IMR-90 (cell line): Measurements from ENCODE around the gene ATXN1. TPM values are rescaled to one million over a fixed set of nuclear protein-coding genes. Genes with fewer than 3 reads are reported as not detected.
A peak's percentile ranks its signal among the peaks of the same experiment; 100 is the strongest.

Experiments used
- ATAC-seq: fragments of 200-7000 bp; cut with Tn5 transposase; 2 replicates; pipeline ENCODE4 v1.9.1; 2020; ENCODE audit warnings: low read depth, mild to moderate bottlenecking, moderate library complexity
- BruUV-seq: library from RNA; stranded (reverse); fragments of 400-500 nt; replicated peaks from 2 replicates; lab custom pipeline; 2021; lab: Mats Ljungman, UMichigan
- CTCF ChIA-PET: fragments of 300-600 bp; formaldehyde crosslinking; extraction: SDS; loops from one replicate; lab custom pipeline; 2021; ENCODE audit warnings: antibody characterized with exemption; lab: Yijun Ruan, JAX
- POLR2A ChIA-PET: fragments of 300-600 bp; sonication (Branson Sonifier 250); formaldehyde crosslinking; loops from one replicate; lab custom pipeline; 2022; ENCODE audit warnings: antibody characterized with exemption; ENCODE audit not compliant: unreplicated experiment; lab: Charles Lee
- DNase-seq: peaks from one replicate; pipeline ENCODE4 v3.0.0; 2013
- H2AFZ ChIP-seq: replicated peaks from 2 replicates; pipeline ENCODE3; 2013; ENCODE audit warnings: low read length, mild to moderate bottlenecking; ENCODE audit not compliant: poor library complexity
- H2AK5ac ChIP-seq: 2 replicates; pipeline ENCODE4 v1.6.1; 2013; ENCODE audit warnings: low read depth, low read length, inconsistent platforms
- H2AK9ac ChIP-seq: replicated peaks from 2 replicates; pipeline ENCODE3; 2013; ENCODE audit warnings: mild to moderate bottlenecking, low read depth, low read length, moderate library complexity; ENCODE audit not compliant: poor library complexity
- H2BK120ac ChIP-seq: 2 replicates; pipeline ENCODE4 v1.6.1; 2013; ENCODE audit warnings: low read depth, low read length, inconsistent platforms
- H2BK15ac ChIP-seq: 3 replicates; pipeline ENCODE4 v1.6.1; 2013; ENCODE audit warnings: low read depth, low read length, inconsistent platforms
- H2BK20ac ChIP-seq: 2 replicates; pipeline ENCODE4 v1.6.1; 2013; ENCODE audit warnings: low read depth, mild to moderate bottlenecking, inconsistent platforms, low read length, moderate library complexity
- H2BK5ac ChIP-seq: 2 replicates; pipeline ENCODE4 v1.6.1; 2013; ENCODE audit warnings: mild to moderate bottlenecking, low read depth, low read length, inconsistent platforms; ENCODE audit not compliant: poor library complexity, severe bottlenecking
- H3K14ac ChIP-seq: replicated peaks from 2 replicates; pipeline ENCODE4 v1.6.1; 2013; ENCODE audit warnings: low read depth, low read length, inconsistent platforms
- H3K18ac ChIP-seq: 2 replicates; pipeline ENCODE4 v1.6.1; 2013; ENCODE audit warnings: low read depth, low read length, control low read depth
- H3K23ac ChIP-seq: 2 replicates; pipeline ENCODE4 v1.6.1; 2013; ENCODE audit warnings: low read depth, low read length, inconsistent platforms
- H3K27ac ChIP-seq: 2 replicates; pipeline ENCODE4 v1.5.1; 2013; ENCODE audit warnings: mild to moderate bottlenecking, control low read depth, low read length; ENCODE audit not compliant: insufficient read depth
- H3K27me3 ChIP-seq: 2 replicates; pipeline ENCODE4 v1.6.1; 2013; ENCODE audit warnings: low read length; ENCODE audit not compliant: control insufficient read depth, insufficient read depth
- H3K36me3 ChIP-seq: 2 replicates; pipeline ENCODE4 v1.6.1; 2013; ENCODE audit warnings: low read length, mixed read lengths; ENCODE audit not compliant: control insufficient read depth, insufficient read depth
- H3K4ac ChIP-seq: 2 replicates; pipeline ENCODE4 v1.6.1; 2013; ENCODE audit warnings: low read depth, low read length, inconsistent platforms
- H3K4me1 ChIP-seq: 2 replicates; pipeline ENCODE4 v1.6.1; 2013; ENCODE audit warnings: low read length, mixed read lengths; ENCODE audit not compliant: control insufficient read depth, insufficient read depth
- H3K4me2 ChIP-seq: 2 replicates; pipeline ENCODE4 v1.6.1; 2013; ENCODE audit warnings: low read depth, mild to moderate bottlenecking, control low read depth, low read length, moderate library complexity
- H3K4me3 ChIP-seq: 2 replicates; pipeline ENCODE4 v1.5.1; 2013; ENCODE audit warnings: low read depth, mild to moderate bottlenecking, control low read depth, low read length, moderate library complexity; ENCODE audit not compliant: insufficient read depth
- H3K56ac ChIP-seq: 2 replicates; pipeline ENCODE4 v1.6.1; 2013; ENCODE audit warnings: low read length, inconsistent platforms; ENCODE audit not compliant: insufficient read depth; ENCODE audit errors: extremely low read depth
- H3K79me1 ChIP-seq, 2 experiments: 2 replicates each; pipeline ENCODE4 v1.6.1; 2013; ENCODE audit warnings: low read length in 2 of 2, inconsistent platforms in 1 of 2, low read depth in 1 of 2
- H3K9ac ChIP-seq: 2 replicates; pipeline ENCODE4 v1.6.1; 2013; ENCODE audit warnings: low read depth, low read length, control low read depth
- H3K9me1 ChIP-seq: 2 replicates; pipeline ENCODE4 v1.6.1; 2013; ENCODE audit warnings: low read length, inconsistent platforms; ENCODE audit not compliant: insufficient read depth
- H3K9me3 ChIP-seq: 2 replicates; pipeline ENCODE4 v1.6.1; 2013; ENCODE audit warnings: low read length; ENCODE audit not compliant: control insufficient read depth, insufficient read depth
- H4K20me1 ChIP-seq: 2 replicates; pipeline ENCODE4 v1.6.1; 2013; ENCODE audit warnings: low read length, inconsistent platforms; ENCODE audit not compliant: insufficient read depth
- H4K5ac ChIP-seq: 2 replicates; pipeline ENCODE4 v1.6.1; 2013; ENCODE audit warnings: mild to moderate bottlenecking, low read depth, low read length, control low read depth
- H4K8ac ChIP-seq, 2 experiments: 2 replicates each; pipeline ENCODE4 v1.6.1; 2013; ENCODE audit warnings: low read depth in 2 of 2, low read length in 2 of 2, control low read depth in 1 of 2, inconsistent platforms in 1 of 2
- H4K91ac ChIP-seq: 2 replicates; pipeline ENCODE4 v1.6.1; 2013; ENCODE audit warnings: low read depth, low read length, inconsistent platforms; ENCODE audit not compliant: insufficient read depth
- BHLHE40 ChIP-seq: fragments of 150-350 bp; IDR thresholded peaks from 2 replicates; pipeline ENCODE4 v1.6.1; 2016; ENCODE audit warnings: mild to moderate bottlenecking, low read depth, low read length
- CEBPB ChIP-seq: IDR thresholded peaks from 2 replicates; pipeline ENCODE4 v1.6.1; 2012; ENCODE audit warnings: low read depth, low read length, improper control_type of control experiment
- CHD1 ChIP-seq: IDR thresholded peaks from 2 replicates; pipeline ENCODE4 v1.6.1; 2012; ENCODE audit warnings: low read depth, low read length, improper control_type of control experiment
- FOS ChIP-seq: fragments of 150-350 bp; IDR thresholded peaks from 2 replicates; pipeline ENCODE4 v1.6.1; 2016; ENCODE audit warnings: low read depth, low read length
- MAFK ChIP-seq: IDR thresholded peaks from 2 replicates; pipeline ENCODE4 v1.6.1; 2012; ENCODE audit warnings: low read depth, low read length, improper control_type of control experiment
- MAZ ChIP-seq: IDR thresholded peaks from 2 replicates; pipeline ENCODE4 v1.6.1; 2012; ENCODE audit warnings: low read depth, mild to moderate bottlenecking, low read length, improper control_type of control experiment, moderate library complexity, borderline replicate concordance
- MXI1 ChIP-seq: IDR thresholded peaks from 2 replicates; pipeline ENCODE4 v1.6.1; 2012; ENCODE audit warnings: low read depth, mild to moderate bottlenecking, low read length, moderate library complexity, borderline replicate concordance
- NFE2L2 ChIP-seq: fragments of 150-350 bp; IDR thresholded peaks from 2 replicates; pipeline ENCODE4 v1.6.1; 2016; ENCODE audit warnings: low read depth, mild to moderate bottlenecking, low read length
- POLR2A ChIP-seq: IDR thresholded peaks from 2 replicates; pipeline ENCODE4 v1.6.1; 2012; ENCODE audit warnings: mild to moderate bottlenecking, low read depth, low read length
- RAD21 ChIP-seq: IDR thresholded peaks from 2 replicates; pipeline ENCODE4 v1.6.1; 2012; ENCODE audit warnings: low read length, improper control_type of control experiment
- RCOR1 ChIP-seq: IDR thresholded peaks from 2 replicates; pipeline ENCODE4 v1.6.1; 2012; ENCODE audit warnings: mild to moderate bottlenecking, low read length, improper control_type of control experiment; ENCODE audit not compliant: insufficient replicate concordance
- RFX5 ChIP-seq: IDR thresholded peaks from 2 replicates; pipeline ENCODE4 v1.8.0; 2012; ENCODE audit warnings: low read depth, mild to moderate bottlenecking, low read length, moderate library complexity
- SMC3 ChIP-seq: fragments of 150-350 bp; IDR thresholded peaks from 2 replicates; pipeline ENCODE4 v1.6.1; 2016; ENCODE audit warnings: low read depth, mild to moderate bottlenecking, antibody characterized with exemption, low read length, moderate library complexity
- WGBS, 2 experiments: methylation state at CpG; one replicate each; pipeline versions ENCODE4 v1.1.5 to v1.1.7; 2013; ENCODE audit warnings: missing lambda C conversion rate in 2 of 2; ENCODE audit not compliant: insufficient read length in 1 of 2; ENCODE audit errors: extremely low coverage in 2 of 2; 5-methylcytosine and 5-hydroxymethylcytosine counted together
- dilution Hi-C: fragments of 300-500 bp; cut with HindIII; formaldehyde crosslinking; loops from one replicate; pipeline ENCODE4 v1.14.3; 2018; ENCODE audit warnings: low sequenced_read_pairs; ENCODE audit not compliant: unreplicated experiment
- in situ Hi-C: fragments of 300-500 bp; cut with MboI; formaldehyde crosslinking; loops from 3 replicates; pipeline ENCODE4 v1.14.3; 2019; ENCODE audit warnings: low sequenced_read_pairs, inconsistent platforms, mixed read lengths
- intact Hi-C: fragments of 100-400 bp; cut with micrococcal nuclease; formaldehyde crosslinking; loops from 2 replicates; pipeline ENCODE4 v1.10.0; 2022
- polyA plus RNA-seq, 3 experiments: library from polyadenylated mRNA; depleted of rRNA; stranded (reverse); fragments of >200 nt; gene quantifications; 2 replicates each; pipeline ENCODE4 v1.2.3, GENCODE V29; 2012; ENCODE audit warnings: low replicate concordance in 1 of 3
- total RNA-seq: library from RNA; depleted of rRNA; stranded (reverse); fragments of >200 nt; gene quantifications from 2 replicates; pipeline ENCODE4 v1.2.3, GENCODE V29; 2012
- TF ChIP-seq, protein P1 (sequence below): fragments of 150-350 bp; IDR thresholded peaks from 2 replicates; pipeline ENCODE4 v1.6.1; 2016; ENCODE audit warnings: low read depth, mild to moderate bottlenecking, low read length, moderate library complexity, borderline replicate concordance
- TF ChIP-seq, protein P2 (sequence below): conservative IDR thresholded peaks from 2 replicates; pipeline ENCODE4 v1.5.1; 2012; ENCODE audit warnings: mild to moderate bottlenecking, low read depth, low read length, improper control_type of control experiment
- TF ChIP-seq, protein P3 (sequence below): fragments of 150-350 bp; IDR thresholded peaks from 2 replicates; pipeline ENCODE4 v1.6.1; 2017; ENCODE audit warnings: mild to moderate bottlenecking, antibody characterized with exemption, low read length, low read depth

The ATXN1 gene
- total and polyA plus RNA-seq, 2 of the 4 experiments (the other 2 are of a cell fraction): 7.3 to 11.1 TPM

DNA sequence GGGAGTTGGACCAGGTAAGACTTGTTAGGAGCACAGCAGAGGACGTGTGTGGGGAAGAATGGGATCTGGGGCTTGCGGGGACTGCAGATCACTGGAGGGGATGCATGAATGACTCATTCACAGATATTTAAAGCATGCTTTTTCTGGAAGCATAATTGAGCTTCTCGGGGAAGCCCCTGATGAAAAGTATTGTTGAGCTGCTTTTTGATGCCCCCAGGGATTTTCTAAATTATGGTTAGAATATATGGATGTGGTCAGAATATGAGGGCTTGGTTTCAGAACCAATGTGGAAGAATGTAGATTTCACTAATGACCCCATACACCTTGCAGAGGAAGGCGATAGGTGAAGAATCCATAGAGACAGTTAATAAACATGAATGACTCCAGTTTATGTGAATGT is 486.8 kb downstream of the ATXN1 start:
- BruUV-seq: no TSS peak
- no peak overlapping the region for H3K56ac ChIP-seq
- DNase-seq (no peak), ATAC-seq (no peak)
- peaks cover 24% of the 10 kb centered on the region for H3K9me1 ChIP-seq
- peaks cover 0 to 3% of the 10 kb centered on the region in 2 experiments; a peak in 1 of 4 replicates for H3K79me1 ChIP-seq
- intact Hi-C loops (no loop called here), in situ Hi-C loops (no loop called here), dilution Hi-C loops (no loop called here)
- no peak for TF ChIP-seq MAZ
- TF ChIP-seq MXI1: no peak
- no peak for TF ChIP-seq MAFK
- TF ChIP-seq BHLHE40: no peak
- TF ChIP-seq SMC3: no peak
- no peak for TF ChIP-seq FOS
- TF ChIP-seq, protein P1, sequence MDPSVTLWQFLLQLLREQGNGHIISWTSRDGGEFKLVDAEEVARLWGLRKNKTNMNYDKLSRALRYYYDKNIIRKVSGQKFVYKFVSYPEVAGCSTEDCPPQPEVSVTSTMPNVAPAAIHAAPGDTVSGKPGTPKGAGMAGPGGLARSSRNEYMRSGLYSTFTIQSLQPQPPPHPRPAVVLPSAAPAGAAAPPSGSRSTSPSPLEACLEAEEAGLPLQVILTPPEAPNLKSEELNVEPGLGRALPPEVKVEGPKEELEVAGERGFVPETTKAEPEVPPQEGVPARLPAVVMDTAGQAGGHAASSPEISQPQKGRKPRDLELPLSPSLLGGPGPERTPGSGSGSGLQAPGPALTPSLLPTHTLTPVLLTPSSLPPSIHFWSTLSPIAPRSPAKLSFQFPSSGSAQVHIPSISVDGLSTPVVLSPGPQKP: no peak
- TF ChIP-seq CHD1: no peak
- TF ChIP-seq RFX5: no peak
- TF ChIP-seq, protein P2, sequence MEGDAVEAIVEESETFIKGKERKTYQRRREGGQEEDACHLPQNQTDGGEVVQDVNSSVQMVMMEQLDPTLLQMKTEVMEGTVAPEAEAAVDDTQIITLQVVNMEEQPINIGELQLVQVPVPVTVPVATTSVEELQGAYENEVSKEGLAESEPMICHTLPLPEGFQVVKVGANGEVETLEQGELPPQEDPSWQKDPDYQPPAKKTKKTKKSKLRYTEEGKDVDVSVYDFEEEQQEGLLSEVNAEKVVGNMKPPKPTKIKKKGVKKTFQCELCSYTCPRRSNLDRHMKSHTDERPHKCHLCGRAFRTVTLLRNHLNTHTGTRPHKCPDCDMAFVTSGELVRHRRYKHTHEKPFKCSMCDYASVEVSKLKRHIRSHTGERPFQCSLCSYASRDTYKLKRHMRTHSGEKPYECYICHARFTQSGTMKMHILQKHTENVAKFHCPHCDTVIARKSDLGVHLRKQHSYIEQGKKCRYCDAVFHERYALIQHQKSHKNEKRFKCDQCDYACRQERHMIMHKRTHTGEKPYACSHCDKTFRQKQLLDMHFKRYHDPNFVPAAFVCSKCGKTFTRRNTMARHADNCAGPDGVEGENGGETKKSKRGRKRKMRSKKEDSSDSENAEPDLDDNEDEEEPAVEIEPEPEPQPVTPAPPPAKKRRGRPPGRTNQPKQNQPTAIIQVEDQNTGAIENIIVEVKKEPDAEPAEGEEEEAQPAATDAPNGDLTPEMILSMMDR: no peak
- TF ChIP-seq RAD21: no peak
- no peak for TF ChIP-seq RCOR1
- TF ChIP-seq NFE2L2: no peak
- TF ChIP-seq, protein P3, sequence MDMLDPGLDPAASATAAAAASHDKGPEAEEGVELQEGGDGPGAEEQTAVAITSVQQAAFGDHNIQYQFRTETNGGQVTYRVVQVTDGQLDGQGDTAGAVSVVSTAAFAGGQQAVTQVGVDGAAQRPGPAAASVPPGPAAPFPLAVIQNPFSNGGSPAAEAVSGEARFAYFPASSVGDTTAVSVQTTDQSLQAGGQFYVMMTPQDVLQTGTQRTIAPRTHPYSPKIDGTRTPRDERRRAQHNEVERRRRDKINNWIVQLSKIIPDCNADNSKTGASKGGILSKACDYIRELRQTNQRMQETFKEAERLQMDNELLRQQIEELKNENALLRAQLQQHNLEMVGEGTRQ: no peak
- TF ChIP-seq CEBPB: no peak
- no peak for TF ChIP-seq POLR2A
- no peak overlapping the region for H3K4ac ChIP-seq
- H2BK20ac ChIP-seq: no peak overlapping the region
- ChIA-PET POLR2A (no interaction called here), CTCF (interaction anchor here (1.0 kb wide), 2 partner anchors 12 to 32 kb away, joined by 3 to 4 read pairs; no protein-coding TSS in a partner anchor)
- no peak overlapping the region for H3K4me2 ChIP-seq
- no peak overlapping the region for H4K8ac ChIP-seq
- H2AK9ac ChIP-seq: peak overlapping the region; percentile 78
- no peak overlapping the region for H4K5ac ChIP-seq
- H2AK5ac ChIP-seq: no peak overlapping the region
- no peak overlapping the region for H3K14ac ChIP-seq
- H3K9ac ChIP-seq: no peak overlapping the region
- H2BK5ac ChIP-seq: no peak overlapping the region
- no peaks in the 10 kb centered on the region for H3K27me3 ChIP-seq
- no peak overlapping the region for H3K23ac ChIP-seq
- no peak overlapping the region; the same call in 2 of the 3 replicates for H2BK15ac ChIP-seq
- WGBS, 2 experiments: 100% methylated on average over 1 of the region's 4 CpGs; no CpG with 5 or more reads in 1 of the 2 experiments
- no peaks in the 10 kb centered on the region for H4K20me1 ChIP-seq
- H3K4me1 ChIP-seq: peaks cover 14% of the 10 kb centered on the region
- no peak overlapping the region for H3K18ac ChIP-seq
- no peaks in the 10 kb centered on the region for H3K36me3 ChIP-seq
- no peaks in the 10 kb centered on the region for H3K9me3 ChIP-seq
- H3K27ac ChIP-seq: no peak overlapping the region
- no peak overlapping the region for H2BK120ac ChIP-seq
- H4K91ac ChIP-seq: no peak overlapping the region
- no peak overlapping the region for H3K4me3 ChIP-seq
- no peak overlapping the region for H2AFZ ChIP-seq
